ENCODE data around the gene BDP1.
"Not testable (repeated sequence)": the region's sequence is repeated elsewhere in the genome, so short reads cannot be mapped to it uniquely, and the experiment has no call there.

Gene BDP1

GRCh38 chr5:71575588-71575987 lies 120.1 kb downstream of the BDP1 start:
- not testable (repeated sequence) for DNase-seq

- no peak for DNase-seq
These were observed 120.8 kb downstream of the BDP1 start for GRCh38 chr5:71576241-71576640.

GRCh38 chr5:71577839-71578238 lies 122.4 kb downstream of the BDP1 start:
- not testable (repeated sequence) for DNase-seq

- no peak for DNase-seq
These were observed 127.6 kb downstream of the BDP1 start for GRCh38 chr5:71582945-71583584.

- DNase-seq = no peak
These were observed 130.8 kb downstream of the BDP1 start for GRCh38 chr5:71586052-71586940.

GRCh38 chr5:71586941-71587765 lies 131.7 kb downstream of the BDP1 start, which contains the start of gene MCCC2:
TSS of gene MCCC2 (plus strand) at chr5:71587340. CDS start at chr5:71587426, 86 bp downstream.
- peak; percentile 95 to 96 for DNase-seq

- DNase-seq = peak; percentile 2 to 4
These were observed 132.5 kb downstream of the BDP1 start for GRCh38 chr5:71587766-71588532.

GRCh38 chr5:71588533-71588885 lies 133.1 kb downstream of the BDP1 start:
- DNase-seq = no peak

GRCh38 chr5:71589903-71590302 lies 134.5 kb downstream of the BDP1 start:
- no peak for DNase-seq

GRCh38 chr5:71591100-71591499 lies 135.6 kb downstream of the BDP1 start:
- DNase-seq = no peak

GRCh38 chr5:71596169-71596568 lies 140.7 kb downstream of the BDP1 start:
- no peak for DNase-seq

GRCh38 chr5:71597001-71597400 lies 141.6 kb downstream of the BDP1 start:
- DNase-seq = no peak

- no peak for DNase-seq
These were observed 145.3 kb downstream of the BDP1 start for GRCh38 chr5:71600783-71601182.

- DNase-seq = peak; percentile 65 to 71
These were observed 146.0 kb downstream of the BDP1 start for GRCh38 chr5:71601222-71602026.

- not testable (repeated sequence) for DNase-seq
These were observed 154.5 kb downstream of the BDP1 start for GRCh38 chr5:71609916-71610315.

- no peak for DNase-seq
These were observed 160.4 kb downstream of the BDP1 start for GRCh38 chr5:71615809-71616208.
